ENCODE measurements around the gene SLC12A7.

DNA sequence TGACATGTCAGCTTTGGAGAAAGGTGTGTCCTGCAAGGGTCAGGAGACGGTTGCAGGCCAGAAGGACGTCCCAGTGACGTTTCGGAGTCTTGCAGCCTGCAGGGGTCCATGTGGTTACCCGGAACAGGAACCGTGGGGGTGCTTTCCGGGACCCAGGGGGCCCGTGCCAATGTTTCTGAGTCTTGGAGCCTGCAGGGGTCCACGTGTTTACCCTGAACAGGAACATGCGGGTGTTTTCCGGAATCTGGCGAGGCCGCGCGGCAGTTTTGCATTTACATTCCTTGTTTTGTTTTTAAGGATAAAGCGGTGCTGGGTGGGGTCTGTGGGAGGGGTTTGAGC, 72.7 kb downstream of the SLC12A7 start:
- TF ChIP-seq, protein P1, sequence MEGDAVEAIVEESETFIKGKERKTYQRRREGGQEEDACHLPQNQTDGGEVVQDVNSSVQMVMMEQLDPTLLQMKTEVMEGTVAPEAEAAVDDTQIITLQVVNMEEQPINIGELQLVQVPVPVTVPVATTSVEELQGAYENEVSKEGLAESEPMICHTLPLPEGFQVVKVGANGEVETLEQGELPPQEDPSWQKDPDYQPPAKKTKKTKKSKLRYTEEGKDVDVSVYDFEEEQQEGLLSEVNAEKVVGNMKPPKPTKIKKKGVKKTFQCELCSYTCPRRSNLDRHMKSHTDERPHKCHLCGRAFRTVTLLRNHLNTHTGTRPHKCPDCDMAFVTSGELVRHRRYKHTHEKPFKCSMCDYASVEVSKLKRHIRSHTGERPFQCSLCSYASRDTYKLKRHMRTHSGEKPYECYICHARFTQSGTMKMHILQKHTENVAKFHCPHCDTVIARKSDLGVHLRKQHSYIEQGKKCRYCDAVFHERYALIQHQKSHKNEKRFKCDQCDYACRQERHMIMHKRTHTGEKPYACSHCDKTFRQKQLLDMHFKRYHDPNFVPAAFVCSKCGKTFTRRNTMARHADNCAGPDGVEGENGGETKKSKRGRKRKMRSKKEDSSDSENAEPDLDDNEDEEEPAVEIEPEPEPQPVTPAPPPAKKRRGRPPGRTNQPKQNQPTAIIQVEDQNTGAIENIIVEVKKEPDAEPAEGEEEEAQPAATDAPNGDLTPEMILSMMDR (conservative IDR thresholded peaks at IDR 0.05 in 1 of 2, IDR thresholded peaks at IDR 0.05 in 1 of 2; ENCODE audit: low read depth in 1 of 2, low read length in 2 of 2) = no peak
- TF ChIP-seq EZH2 (IDR thresholded peaks at IDR 0.05; ENCODE audit: low read length, missing control alignments) = no peak
